ENCODE measurements around the gene KCNJ5.

The KCNJ5 gene

GRCh38 chr11:128890543-128891368 is at the start of gene KCNJ5:
TSS of gene KCNJ5 (plus strand) at chr11:128891356. CDS start at chr11:128911274, 19,918 bp downstream.
- H3K4me1 Mint-ChIP-seq = peaks cover 57% of the 10 kb centered on the region
- H3K4me3 Mint-ChIP-seq = peak within 1 kb of the TSS; percentile 86
- no peaks in the 10 kb centered on the region for H3K9me3 Mint-ChIP-seq
- H3K27ac Mint-ChIP-seq = no peak within 1 kb of the TSS
- DNase-seq = peak; percentile 66
- no peaks in the 10 kb centered on the region for H3K36me3 Mint-ChIP-seq (ENCODE audit: low read depth)
- no peak for TF ChIP-seq CTCF (IDR thresholded peaks at IDR 0.05)
- peaks cover 65% of the 10 kb centered on the region for H3K27me3 Mint-ChIP-seq (ENCODE audit: low read depth, poor library complexity)

DNA sequence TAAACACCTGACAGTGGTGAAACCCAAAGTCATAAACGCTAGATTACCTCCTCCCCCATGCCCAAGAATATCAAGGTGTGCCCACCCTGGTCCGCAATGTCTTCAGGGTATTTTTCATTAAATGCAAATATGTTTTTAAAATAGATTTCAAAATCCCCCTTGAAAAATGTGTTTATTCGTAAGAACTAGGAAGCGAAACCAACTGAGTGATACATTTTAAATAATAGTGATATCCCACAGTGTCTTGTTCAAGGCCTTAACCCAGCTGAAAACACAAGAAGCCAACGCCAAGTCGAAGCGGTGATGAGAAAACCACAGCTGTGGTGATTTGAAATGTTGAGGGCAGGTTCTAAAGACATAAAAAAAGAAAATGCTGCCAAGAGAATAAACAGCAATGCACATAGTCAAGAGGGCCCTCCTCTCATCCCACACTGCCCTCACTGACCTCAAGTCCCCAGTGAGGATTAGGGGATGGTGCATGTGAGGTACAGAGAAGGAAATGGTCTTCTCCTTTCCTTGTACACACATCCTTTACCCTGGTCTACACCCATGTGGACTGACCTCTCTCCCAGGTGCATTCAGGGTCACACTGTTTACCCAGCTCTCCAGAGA is 49.6 kb upstream of the KCNJ5 start:
- Mint-ChIP-seq H3K36me3 (ENCODE audit: low read depth) (no peaks in the 10 kb centered on the region), H3K4me1 (peaks cover 22% of the 10 kb centered on the region), H3K27me3 (ENCODE audit: low read depth, poor library complexity) (peaks cover 10% of the 10 kb centered on the region), H3K4me3 (no peak overlapping the region), H3K9me3 (no peaks in the 10 kb centered on the region), H3K27ac (no peak overlapping the region)
- no peak for DNase-seq
- no peak for TF ChIP-seq CTCF (IDR thresholded peaks at IDR 0.05)

GRCh38 chr11:128843198-128843785 is 47.9 kb upstream of the KCNJ5 start:
- no peaks in the 10 kb centered on the region for H3K36me3 Mint-ChIP-seq (ENCODE audit: low read depth)
- H3K27ac Mint-ChIP-seq = no peak overlapping the region
- no peak overlapping the region for H3K4me3 Mint-ChIP-seq
- DNase-seq = no peak
- TF ChIP-seq CTCF (IDR thresholded peaks at IDR 0.05) = no peak
- peaks cover 9% of the 10 kb centered on the region for H3K27me3 Mint-ChIP-seq (ENCODE audit: low read depth, poor library complexity)
- H3K4me1 Mint-ChIP-seq = peaks cover 21% of the 10 kb centered on the region
- no peaks in the 10 kb centered on the region for H3K9me3 Mint-ChIP-seq

DNA sequence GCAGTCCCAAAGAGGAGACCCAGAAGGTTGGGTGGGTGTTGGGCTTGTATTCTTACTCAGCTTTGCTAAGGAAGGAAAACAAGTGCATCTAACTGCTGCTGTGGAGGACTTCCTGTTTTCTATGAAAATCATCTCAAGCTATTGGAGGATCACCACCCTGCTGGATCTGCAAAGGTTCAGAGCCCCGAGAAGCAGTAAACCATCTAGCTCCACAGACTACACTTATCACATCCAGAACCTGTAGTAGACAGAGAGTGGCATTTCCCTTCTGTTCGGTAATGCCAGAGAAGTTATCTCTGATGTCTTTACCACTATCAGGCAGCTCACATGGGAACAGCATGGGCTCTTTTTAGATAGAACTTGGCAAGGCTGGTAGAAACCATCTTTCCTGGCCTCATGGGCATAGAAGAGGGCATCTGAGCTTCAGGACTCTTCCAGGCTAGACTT is 45.8 kb upstream of the KCNJ5 start:
- Mint-ChIP-seq H3K36me3 (ENCODE audit: low read depth) (no peaks in the 10 kb centered on the region), H3K9me3 (no peaks in the 10 kb centered on the region), H3K4me3 (no peak overlapping the region), H3K27ac (no peak overlapping the region), H3K27me3 (ENCODE audit: low read depth, poor library complexity) (peaks cover 12% of the 10 kb centered on the region), H3K4me1 (peaks cover 26% of the 10 kb centered on the region)
- DNase-seq = no peak
- TF ChIP-seq CTCF (IDR thresholded peaks at IDR 0.05) = no peak

GRCh38 chr11:128846985-128847384 is 44.2 kb upstream of the KCNJ5 start:
- H3K27ac Mint-ChIP-seq = no peak overlapping the region
- peaks cover 17% of the 10 kb centered on the region for H3K27me3 Mint-ChIP-seq (ENCODE audit: low read depth, poor library complexity)
- no peak overlapping the region for H3K4me3 Mint-ChIP-seq
- peaks cover 17% of the 10 kb centered on the region for H3K4me1 Mint-ChIP-seq
- no peaks in the 10 kb centered on the region for H3K36me3 Mint-ChIP-seq (ENCODE audit: low read depth)
- TF ChIP-seq CTCF (IDR thresholded peaks at IDR 0.05) = no peak
- no peaks in the 10 kb centered on the region for H3K9me3 Mint-ChIP-seq
- no peak for DNase-seq

Measured in nephron progenitor cell (in vitro differentiated cells).